H9 (cell line): ENCODE data around the gene TMCC3. TPM values are rescaled to one million over a fixed set of nuclear protein-coding genes. Genes with fewer than 3 reads are reported as not detected.

Source experiments
- DNase-seq: peaks from one replicate; pipeline ENCODE4 v3.0.0-alpha.2; 2017
- H2AFZ ChIP-seq: one replicate; pipeline ENCODE4 v1.6.1; 2013; ENCODE audit warnings: mild to moderate bottlenecking, low read length, control low read depth, moderate library complexity
- H2AK5ac ChIP-seq: 2 replicates; pipeline ENCODE4 v1.6.1; 2013; ENCODE audit warnings: low read length, control low read depth, mixed read lengths; ENCODE audit not compliant: insufficient read length
- H2BK120ac ChIP-seq: one replicate; pipeline ENCODE4 v1.6.1; 2013; ENCODE audit warnings: low read depth, mild to moderate bottlenecking, low read length, control low read depth, inconsistent platforms; ENCODE audit not compliant: poor library complexity, severe bottlenecking
- H2BK12ac ChIP-seq: 2 replicates; pipeline ENCODE4 v1.6.1; 2013; ENCODE audit warnings: low read length, control low read depth, mixed read lengths, low read depth; ENCODE audit not compliant: insufficient read length
- H2BK15ac ChIP-seq: 2 replicates; pipeline ENCODE4 v1.6.1; 2013; ENCODE audit warnings: low read depth, low read length, control low read depth
- H2BK20ac ChIP-seq: one replicate; pipeline ENCODE4 v1.6.1; 2013; ENCODE audit warnings: low read depth, mild to moderate bottlenecking, low read length, control low read depth, inconsistent platforms; ENCODE audit not compliant: poor library complexity, severe bottlenecking
- H2BK5ac ChIP-seq: 2 replicates; pipeline ENCODE4 v1.6.1; 2013; ENCODE audit warnings: low read length, control low read depth, mixed read lengths; ENCODE audit not compliant: insufficient read length
- H3K14ac ChIP-seq: 2 replicates; pipeline ENCODE4 v1.6.1; 2013; ENCODE audit warnings: low read length, control low read depth; ENCODE audit not compliant: insufficient read depth
- H3K18ac ChIP-seq: 2 replicates; pipeline ENCODE4 v1.6.1; 2013; ENCODE audit warnings: low read depth, mild to moderate bottlenecking, mixed read lengths, low read length, control low read depth; ENCODE audit not compliant: insufficient read length
- H3K23ac ChIP-seq: 2 replicates; pipeline ENCODE4 v1.6.1; 2013; ENCODE audit warnings: low read length, control low read depth, mixed read lengths, low read depth; ENCODE audit not compliant: insufficient read length
- H3K23me2 ChIP-seq: 2 replicates; pipeline ENCODE4 v1.6.1; 2013; ENCODE audit warnings: low read depth, mild to moderate bottlenecking, mixed read lengths, low read length, control low read depth; ENCODE audit not compliant: insufficient read length, poor library complexity, severe bottlenecking
- H3K27ac ChIP-seq: 2 replicates; pipeline ENCODE4 v1.5.1; 2013; ENCODE audit warnings: low read length, control low read depth, mixed read lengths, low read depth; ENCODE audit not compliant: insufficient read length
- H3K27me3 ChIP-seq: 2 replicates; pipeline ENCODE4 v1.6.1; 2013; ENCODE audit warnings: low read length, control low read depth, inconsistent platforms; ENCODE audit not compliant: insufficient read depth
- H3K4ac ChIP-seq: 2 replicates; pipeline ENCODE4 v1.6.1; 2013; ENCODE audit warnings: low read depth, mild to moderate bottlenecking, control low read depth, inconsistent platforms, low read length, moderate library complexity
- H3K4me1 ChIP-seq: 2 replicates; pipeline ENCODE4 v1.6.1; 2013; ENCODE audit warnings: low read length, control low read depth, inconsistent platforms; ENCODE audit not compliant: insufficient read depth
- H3K4me2 ChIP-seq: 2 replicates; pipeline ENCODE4 v1.6.1; 2013; ENCODE audit warnings: low read length, control low read depth, mixed read lengths; ENCODE audit not compliant: insufficient read length, insufficient read depth
- H3K56ac ChIP-seq: 2 replicates; pipeline ENCODE4 v1.6.1; 2013; ENCODE audit warnings: low read depth, mild to moderate bottlenecking, mixed read lengths, low read length, control low read depth; ENCODE audit not compliant: insufficient read length
- H3K79me1 ChIP-seq: 2 replicates; pipeline ENCODE4 v1.6.1; 2013; ENCODE audit warnings: low read depth, mild to moderate bottlenecking, moderate library complexity, low read length, control low read depth, inconsistent platforms; ENCODE audit not compliant: insufficient read depth, poor library complexity, severe bottlenecking
- H3K79me2 ChIP-seq: 2 replicates; pipeline ENCODE4 v1.6.1; 2013; ENCODE audit warnings: low read length, control low read depth, inconsistent platforms; ENCODE audit not compliant: insufficient read depth
- H3K9ac ChIP-seq: 2 replicates; pipeline ENCODE4 v1.6.1; 2013; ENCODE audit warnings: low read length, control low read depth, mixed read lengths; ENCODE audit not compliant: insufficient read length; ENCODE audit errors: extremely low read depth
- H3K9me3 ChIP-seq: one replicate; pipeline ENCODE4 v1.6.1; 2013; ENCODE audit warnings: low read depth, low read length, inconsistent platforms; ENCODE audit not compliant: control insufficient read depth
- H3T11ph ChIP-seq: one replicate; pipeline ENCODE4 v1.6.1; 2013; ENCODE audit warnings: mild to moderate bottlenecking, low read length, control low read depth, inconsistent platforms
- H4K20me1 ChIP-seq: one replicate; pipeline ENCODE4 v1.6.1; 2013; ENCODE audit not compliant: control insufficient read depth, insufficient read length, insufficient read depth
- H4K5ac ChIP-seq: 2 replicates; pipeline ENCODE4 v1.6.1; 2013; ENCODE audit warnings: low read depth, mild to moderate bottlenecking, mixed read lengths, low read length, control low read depth; ENCODE audit not compliant: insufficient read length
- H4K8ac ChIP-seq: replicated peaks from 2 replicates; pipeline ENCODE4 v1.6.1; 2013; ENCODE audit warnings: low read length, control low read depth, mixed read lengths, low read depth; ENCODE audit not compliant: insufficient read length
- H4K91ac ChIP-seq: 2 replicates; pipeline ENCODE4 v1.6.1; 2013; ENCODE audit warnings: low read depth, mild to moderate bottlenecking, moderate library complexity, mixed read lengths, low read length, control low read depth; ENCODE audit not compliant: insufficient read length
- H3K27ac Mint-ChIP-seq, 3 experiments: 2 replicates in 2 of 3; 3 replicates in 1 of 3; pipeline ENCODE4 v1.8.0; 2020 to 2021; ENCODE audit warnings: mixed read lengths in 3 of 3, mild to moderate bottlenecking in 1 of 3, moderate library complexity in 1 of 3
- H3K27me3 Mint-ChIP-seq: 2 replicates; pipeline ENCODE4 v1.8.0; 2021; ENCODE audit warnings: low read depth, mild to moderate bottlenecking, moderate library complexity, mixed read lengths
- H3K36me3 Mint-ChIP-seq, 3 experiments: 2 replicates in 2 of 3; 3 replicates in 1 of 3; pipeline ENCODE4 v1.8.0; 2020 to 2021; ENCODE audit warnings: low read depth in 3 of 3, mixed read lengths in 3 of 3; ENCODE audit not compliant: insufficient read depth in 1 of 3
- H3K4me1 Mint-ChIP-seq, 2 experiments: 2 replicates each; pipeline ENCODE4 v1.8.0; 2020; ENCODE audit warnings: mixed read lengths in 2 of 2
- H3K4me3 Mint-ChIP-seq, 2 experiments: 2 replicates in 1 of 2; 3 replicates in 1 of 2; pipeline ENCODE4 v1.8.0; 2020 to 2021; ENCODE audit warnings: mild to moderate bottlenecking in 2 of 2, mixed read lengths in 2 of 2, moderate library complexity in 1 of 2
- H3K9me3 Mint-ChIP-seq, 2 experiments: 2 replicates in 1 of 2; 3 replicates in 1 of 2; pipeline ENCODE4 v1.8.0; 2020; ENCODE audit warnings: mild to moderate bottlenecking in 2 of 2, mixed read lengths in 2 of 2, moderate library complexity in 1 of 2
- WGBS: extraction: QIAGEN DNeasy Blood & Tissue Kit; methylation state at CpG from one replicate; pipeline ENCODE4 v1.1.7; 2013; ENCODE audit warnings: missing lambda C conversion rate, low lambda C conversion rate, mixed read lengths; ENCODE audit not compliant: insufficient read length; ENCODE audit errors: extremely low coverage; 5-methylcytosine and 5-hydroxymethylcytosine counted together
- total RNA-seq: library from RNA; stranded (reverse); gene quantifications from 2 replicates; pipeline ENCODE4 v1.2.1, GENCODE V29; 2021
- TF ChIP-seq, protein P1 (sequence below): fragments of 200-600 bp; sonication (generic); conservative IDR thresholded peaks from 3 replicates; pipeline ENCODE4 v1.8.0; 2021; ENCODE audit warnings: antibody characterized with exemption, mild to moderate bottlenecking

Gene TMCC3
- total RNA-seq, 1 experiment from 2014 or later = 0.87 TPM

DNA sequence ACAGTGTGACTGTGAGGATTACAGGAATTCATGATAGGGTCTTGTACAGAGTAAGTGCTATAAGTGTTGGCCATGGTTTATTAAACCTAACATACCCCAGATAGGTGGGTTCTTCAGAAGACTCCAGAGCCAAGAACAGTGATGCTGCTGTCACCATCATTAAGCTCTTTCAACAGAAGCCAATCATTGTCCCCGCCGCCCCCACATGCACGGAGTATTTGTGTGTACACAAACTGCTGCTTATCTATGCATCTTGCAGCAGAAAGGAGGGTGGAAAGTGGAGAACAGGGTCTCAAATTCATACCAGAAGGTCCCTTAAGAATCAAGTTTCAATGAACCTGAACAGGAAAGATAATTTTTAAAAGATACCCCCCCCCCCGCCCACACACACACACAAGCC lies 51.2 kb downstream of the TMCC3 start:
- no peak overlapping the region for H3K18ac ChIP-seq
- H2AFZ ChIP-seq = no peak overlapping the region
- H4K91ac ChIP-seq = no peak overlapping the region
- no peaks in the 10 kb centered on the region for H3K4me1 ChIP-seq
- H3K23ac ChIP-seq = no peak overlapping the region
- no peaks in the 10 kb centered on the region for H3K79me1 ChIP-seq
- no peak overlapping the region for H3K56ac ChIP-seq
- H4K20me1 ChIP-seq = no peaks in the 10 kb centered on the region
- no peak overlapping the region for H3T11ph ChIP-seq
- no peaks in the 10 kb centered on the region for H3K27me3 ChIP-seq
- H2BK12ac ChIP-seq = no peak overlapping the region
- no peak overlapping the region for H3K9ac ChIP-seq
- no peak overlapping the region for H3K4ac ChIP-seq
- H4K8ac ChIP-seq = no peak overlapping the region
- no peak overlapping the region for H2BK20ac ChIP-seq
- no peak overlapping the region for H2BK15ac ChIP-seq
- TF ChIP-seq, protein P1, sequence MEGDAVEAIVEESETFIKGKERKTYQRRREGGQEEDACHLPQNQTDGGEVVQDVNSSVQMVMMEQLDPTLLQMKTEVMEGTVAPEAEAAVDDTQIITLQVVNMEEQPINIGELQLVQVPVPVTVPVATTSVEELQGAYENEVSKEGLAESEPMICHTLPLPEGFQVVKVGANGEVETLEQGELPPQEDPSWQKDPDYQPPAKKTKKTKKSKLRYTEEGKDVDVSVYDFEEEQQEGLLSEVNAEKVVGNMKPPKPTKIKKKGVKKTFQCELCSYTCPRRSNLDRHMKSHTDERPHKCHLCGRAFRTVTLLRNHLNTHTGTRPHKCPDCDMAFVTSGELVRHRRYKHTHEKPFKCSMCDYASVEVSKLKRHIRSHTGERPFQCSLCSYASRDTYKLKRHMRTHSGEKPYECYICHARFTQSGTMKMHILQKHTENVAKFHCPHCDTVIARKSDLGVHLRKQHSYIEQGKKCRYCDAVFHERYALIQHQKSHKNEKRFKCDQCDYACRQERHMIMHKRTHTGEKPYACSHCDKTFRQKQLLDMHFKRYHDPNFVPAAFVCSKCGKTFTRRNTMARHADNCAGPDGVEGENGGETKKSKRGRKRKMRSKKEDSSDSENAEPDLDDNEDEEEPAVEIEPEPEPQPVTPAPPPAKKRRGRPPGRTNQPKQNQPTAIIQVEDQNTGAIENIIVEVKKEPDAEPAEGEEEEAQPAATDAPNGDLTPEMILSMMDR = no peak
- no CpG with 5 or more reads among the region's 4 CpGs for WGBS
- Mint-ChIP-seq H3K4me3 (no peak overlapping the region), H3K27ac (no peak overlapping the region), H3K36me3 (no peaks in the 10 kb centered on the region), H3K9me3 (no peaks in the 10 kb centered on the region), H3K4me1 (peaks cover 2% of the 10 kb centered on the region in 2 experiments; a peak in 1 of 4 replicates), H3K27me3 (no peaks in the 10 kb centered on the region)
- H2BK5ac ChIP-seq = no peak overlapping the region
- no peak overlapping the region for H3K27ac ChIP-seq
- no peak overlapping the region for H2BK120ac ChIP-seq
- no peak overlapping the region for H4K5ac ChIP-seq
- DNase-seq = no peak
- no peaks in the 10 kb centered on the region for H3K9me3 ChIP-seq
- no peak overlapping the region for H3K14ac ChIP-seq
- H3K4me2 ChIP-seq = no peak overlapping the region
- H3K79me2 ChIP-seq = no peaks in the 10 kb centered on the region
- no peak overlapping the region for H2AK5ac ChIP-seq
- H3K23me2 ChIP-seq = no peaks in the 10 kb centered on the region
